SK-N-SH (cell line): ENCODE results near the gene GNAT1.

Experiments
- CTCF ChIP-seq: fragments of 200-600 bp; sonication (generic); IDR thresholded peaks from 2 replicates; pipeline ENCODE4 v1.6.1; 2017; ENCODE audit warnings: antibody characterized with exemption, mild to moderate bottlenecking, moderate library complexity
- EZH2phosphoT487 ChIP-seq: fragments of 200-600 bp; sonication (generic); IDR thresholded peaks from 2 replicates; pipeline ENCODE4 v1.6.1; 2017; ENCODE audit warnings: low read depth, mixed run types, mild to moderate bottlenecking, antibody characterized with exemption, moderate library complexity, borderline replicate concordance
- FOXJ3 ChIP-seq: sonication (generic); formaldehyde crosslinking; IDR thresholded peaks from 2 replicates; pipeline ENCODE4 v1.5.1; 2020; ENCODE audit warnings: mild to moderate bottlenecking, missing genetic modification reagents
- MAX ChIP-seq: IDR thresholded peaks from 2 replicates; pipeline ENCODE4 v1.4.0; 2012; ENCODE audit warnings: low read depth
- MXI1 ChIP-seq: IDR thresholded peaks from 2 replicates; pipeline ENCODE4 v1.6.1; 2012; ENCODE audit warnings: mild to moderate bottlenecking, low read depth, low read length, improper control_type of control experiment
- POLR2AphosphoS5 ChIP-seq: IDR thresholded peaks from 2 replicates; pipeline ENCODE4 v1.6.1; 2012; ENCODE audit warnings: low read depth, low read length
- SIN3A ChIP-seq: IDR thresholded peaks from 2 replicates; pipeline ENCODE4 v1.6.1; 2012; ENCODE audit warnings: low read depth, mild to moderate bottlenecking, low read length, moderate library complexity, borderline replicate concordance
- TAF1 ChIP-seq: IDR thresholded peaks from 2 replicates; pipeline ENCODE4 v1.6.1; 2012; ENCODE audit warnings: low read depth, mild to moderate bottlenecking, low read length, moderate library complexity, borderline replicate concordance
- USF2 ChIP-seq: fragments of 150-350 bp; IDR thresholded peaks from 2 replicates; pipeline ENCODE4 v1.6.1; 2017; ENCODE audit warnings: antibody characterized with exemption, low read length, low read depth, borderline replicate concordance
- YY1 ChIP-seq: IDR thresholded peaks from 2 replicates; pipeline ENCODE4 v1.4.0; 2012; ENCODE audit warnings: low read depth, mild to moderate bottlenecking

- TF ChIP-seq POLR2AphosphoS5 = no peak
- TF ChIP-seq FOXJ3 (CRISPR knock-in tag) = no peak
- TF ChIP-seq TAF1 = no peak
- no peak for TF ChIP-seq USF2
- no peak for TF ChIP-seq MAX
- TF ChIP-seq CTCF = no peak
- TF ChIP-seq SIN3A = no peak
- no peak for TF ChIP-seq YY1
- no peak for TF ChIP-seq EZH2phosphoT487
- TF ChIP-seq MXI1 = no peak
Measured at GRCh38 chr3:50151728-50152127, 39.7 kb upstream of the GNAT1 start.
